Activated CD4-positive, alpha-beta T cell treated with anti-CD3 and anti-CD28 coated beads for 36 hours (primary cell): ENCODE data around the gene FNDC3A. TPM values are rescaled to one million over a fixed set of nuclear protein-coding genes. Genes with fewer than 3 reads are reported as not detected.

Experiments
- ATAC-seq: fragments of 200-7000 bp; cut with Tn5 transposase; one replicate; pipeline ENCODE4 v1.10.0; 2021; ENCODE audit warnings: mild to moderate bottlenecking, moderate library complexity
- CTCF ChIA-PET: fragments of 350-600 bp; sonication (Branson Sonifier 250); formaldehyde crosslinking; loops from one replicate; lab custom pipeline; 2021; ENCODE audit warnings: antibody characterized with exemption; lab: Charles Lee
- POLR2A ChIA-PET: fragments of 350-600 bp; sonication (Branson Sonifier 250); formaldehyde crosslinking; loops from one replicate; lab custom pipeline; 2021; ENCODE audit warnings: antibody characterized with exemption, inconsistent platforms; lab: Charles Lee
- DNase-seq: peaks from one replicate; pipeline ENCODE4 v3.0.0-alpha.2; 2020
- H3K27ac Mint-ChIP-seq: one replicate; pipeline ENCODE4 v1.8.0; 2021; ENCODE audit warnings: mixed read lengths
- H3K27me3 Mint-ChIP-seq: one replicate; pipeline ENCODE4 v1.8.0; 2021; ENCODE audit warnings: mixed read lengths
- H3K36me3 Mint-ChIP-seq: one replicate; pipeline ENCODE4 v1.8.0; 2021; ENCODE audit warnings: low read depth, mixed read lengths
- H3K4me1 Mint-ChIP-seq: one replicate; pipeline ENCODE4 v1.8.0; 2021; ENCODE audit warnings: mixed read lengths
- H3K4me3 Mint-ChIP-seq: one replicate; pipeline ENCODE4 v1.8.0; 2021; ENCODE audit warnings: mild to moderate bottlenecking, moderate library complexity, mixed read lengths
- H3K9me3 Mint-ChIP-seq: one replicate; pipeline ENCODE4 v1.8.0; 2021; ENCODE audit warnings: low read depth, mixed read lengths
- intact Hi-C, 2 experiments: fragments of 100-400 bp; cut with DNase I in 1 of 2; cut with micrococcal nuclease in 1 of 2; formaldehyde crosslinking; loops; one replicate each; pipeline versions ENCODE4 v1.14.2 to v1.15.1; 2022 to 2024; cut with DNase I, micrococcal nuclease
- total RNA-seq, 2 experiments: library from RNA; stranded (reverse); gene quantifications; one replicate each; pipeline ENCODE4 v1.2.3, GENCODE V29; 2021

Gene FNDC3A
- total RNA-seq, 2 experiments from 2014 or later = 20.8 to 26.9 TPM

DNA sequence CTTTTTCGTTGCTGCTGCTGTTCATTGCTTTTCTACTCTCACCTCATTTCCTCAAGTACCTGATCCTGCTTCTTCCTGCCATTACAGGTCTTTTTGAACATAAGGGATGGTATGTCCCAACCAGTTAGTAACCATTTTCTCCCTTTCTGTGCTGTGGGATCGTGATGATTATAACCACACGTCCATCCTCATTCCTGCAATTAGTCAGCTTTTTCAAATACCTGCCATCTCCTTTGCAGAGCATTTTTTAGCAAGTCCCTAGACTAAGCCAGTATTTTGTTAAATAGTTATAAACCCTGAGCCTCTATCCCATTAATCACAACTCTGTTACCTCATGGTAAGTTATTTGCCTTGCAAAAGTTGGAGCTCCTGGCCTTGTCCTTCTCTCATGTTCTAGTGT lies 109.2 kb downstream of the FNDC3A start:
- DNase-seq (no peak), ATAC-seq (no peak)
- Mint-ChIP-seq H3K27ac (no peak overlapping the region), H3K27me3 (no peaks in the 10 kb centered on the region), H3K4me1 (peaks cover 12% of the 10 kb centered on the region), H3K36me3 (peaks cover 29% of the 10 kb centered on the region), H3K4me3 (no peak overlapping the region), H3K9me3 (no peaks in the 10 kb centered on the region)
- ChIA-PET CTCF (interaction anchor here (0.6 kb wide), 1 partner anchor 359 kb away, joined by 3 read pairs; the partner anchor contains the start of gene CAB39L), POLR2A (no interaction called here)
- intact Hi-C loops = no loop called here

DNA sequence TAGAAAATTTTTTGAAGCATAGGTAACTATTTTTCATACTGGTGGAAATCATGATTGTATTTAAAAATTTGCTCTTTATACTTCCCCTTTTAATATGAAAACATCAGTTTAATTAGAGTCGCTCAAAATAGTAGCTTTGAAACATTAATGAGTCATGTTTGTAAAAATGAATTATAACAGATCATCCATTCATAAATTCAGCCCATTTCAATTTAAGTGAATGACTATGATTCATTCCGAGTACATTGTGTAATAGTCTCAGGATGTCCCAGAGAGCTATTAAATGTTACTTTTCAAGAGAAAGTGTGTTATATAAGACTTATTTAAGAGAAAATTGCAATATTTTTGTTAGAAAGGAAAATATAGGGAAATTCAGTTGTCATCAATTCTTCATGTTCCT lies 111.0 kb downstream of the FNDC3A start:
- CTCF ChIA-PET = interaction anchor here (0.6 to 1.3 kb wide), 2 partner anchors 8 to 27 kb away, joined by 3 to 4 read pairs; no protein-coding TSS in a partner anchor
- no peak overlapping the region for H3K4me3 Mint-ChIP-seq
- H3K27me3 Mint-ChIP-seq = no peaks in the 10 kb centered on the region
- H3K27ac Mint-ChIP-seq = no peak overlapping the region
- POLR2A ChIA-PET = no interaction called here
- ATAC-seq = no peak
- H3K36me3 Mint-ChIP-seq = peaks cover 21% of the 10 kb centered on the region
- peaks cover 8% of the 10 kb centered on the region for H3K4me1 Mint-ChIP-seq
- DNase-seq = no peak
- intact Hi-C loops = no loop called here
- no peaks in the 10 kb centered on the region for H3K9me3 Mint-ChIP-seq

DNA sequence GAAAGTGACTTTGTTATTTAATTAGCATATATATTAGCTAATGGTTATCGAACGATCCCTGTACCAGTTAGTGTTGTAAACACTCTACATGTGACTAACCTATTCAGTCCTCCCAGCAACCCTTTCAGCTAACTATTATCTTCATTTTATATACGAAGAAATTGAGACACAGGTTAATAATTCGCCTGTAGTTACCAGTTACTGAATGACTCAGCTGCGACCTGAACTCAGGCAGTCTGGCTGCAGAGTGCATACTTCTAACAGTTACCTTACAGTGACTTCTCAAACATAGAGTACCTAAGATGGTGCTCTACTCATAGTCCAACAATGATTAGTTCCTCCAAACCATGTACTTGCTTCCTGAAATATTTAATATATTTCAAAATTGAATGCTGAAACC lies 117.7 kb downstream of the FNDC3A start:
- DNase-seq (no peak), ATAC-seq (no peak)
- H3K27me3 Mint-ChIP-seq = no peaks in the 10 kb centered on the region
- H3K4me1 Mint-ChIP-seq = peaks cover 15% of the 10 kb centered on the region
- no peak overlapping the region for H3K27ac Mint-ChIP-seq
- H3K4me3 Mint-ChIP-seq = no peak overlapping the region
- ChIA-PET POLR2A (no interaction called here), CTCF (no interaction called here)
- peaks cover 15% of the 10 kb centered on the region for H3K36me3 Mint-ChIP-seq
- H3K9me3 Mint-ChIP-seq = no peaks in the 10 kb centered on the region
- intact Hi-C loops = no loop called here

DNA sequence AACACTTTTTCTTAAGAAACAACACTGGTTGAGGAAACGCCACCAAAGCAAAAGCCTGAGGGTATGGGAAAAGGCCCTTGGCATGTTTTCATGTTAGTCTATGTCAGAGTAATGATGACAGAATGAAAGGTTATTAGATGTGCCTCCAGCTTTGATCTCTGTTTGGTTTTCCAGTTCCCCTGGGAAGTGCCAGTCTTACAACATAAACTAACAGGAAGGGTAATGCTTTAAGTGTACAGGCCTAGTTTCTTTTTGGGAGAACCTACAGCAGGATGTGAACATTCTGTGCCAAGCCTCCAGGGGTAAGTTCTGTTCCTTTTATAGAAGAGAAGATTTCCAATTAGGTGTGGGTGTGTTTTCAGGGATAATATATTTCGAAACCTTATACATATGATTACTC lies 121.7 kb downstream of the FNDC3A start:
- H3K9me3 Mint-ChIP-seq = no peaks in the 10 kb centered on the region
- H3K4me3 Mint-ChIP-seq = no peak overlapping the region
- ATAC-seq (no peak), DNase-seq (no peak)
- no peaks in the 10 kb centered on the region for H3K27me3 Mint-ChIP-seq
- ChIA-PET CTCF (interaction anchor here (1.1 kb wide), 1 partner anchor 183 kb away, joined by 3 read pairs; no protein-coding TSS in a partner anchor), POLR2A (no interaction called here)
- peak overlapping the region; percentile 12 for H3K27ac Mint-ChIP-seq
- H3K4me1 Mint-ChIP-seq = peaks cover 21% of the 10 kb centered on the region
- intact Hi-C loops = no loop called here
- H3K36me3 Mint-ChIP-seq = no peaks in the 10 kb centered on the region

DNA sequence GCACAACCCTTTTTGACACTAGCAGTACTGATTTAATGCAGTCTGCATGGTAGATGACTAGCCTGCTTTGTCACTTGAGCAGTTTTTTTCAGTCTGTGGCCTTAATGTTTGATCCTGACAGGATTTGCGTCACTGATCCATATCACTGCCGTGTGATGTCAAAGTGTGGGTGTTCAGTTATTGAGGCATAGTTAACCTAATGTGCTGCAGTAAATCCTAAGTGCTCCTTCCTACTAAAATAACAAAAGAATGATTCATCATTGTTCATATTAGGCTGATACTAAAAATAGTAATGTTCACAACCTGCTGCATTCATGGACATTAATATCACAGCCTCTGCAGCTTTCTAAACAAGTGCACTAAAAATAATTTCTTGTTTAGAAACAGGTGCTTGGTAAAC lies 122.5 kb downstream of the FNDC3A start:
- DNase-seq (peak; percentile 16), ATAC-seq (peak; percentile 71)
- intact Hi-C loops = no loop called here
- Mint-ChIP-seq H3K36me3 (no peaks in the 10 kb centered on the region), H3K4me1 (peaks cover 21% of the 10 kb centered on the region), H3K4me3 (no peak overlapping the region), H3K27me3 (no peaks in the 10 kb centered on the region), H3K27ac (no peak overlapping the region), H3K9me3 (no peaks in the 10 kb centered on the region)
- ChIA-PET CTCF (no interaction called here), POLR2A (no interaction called here)

DNA sequence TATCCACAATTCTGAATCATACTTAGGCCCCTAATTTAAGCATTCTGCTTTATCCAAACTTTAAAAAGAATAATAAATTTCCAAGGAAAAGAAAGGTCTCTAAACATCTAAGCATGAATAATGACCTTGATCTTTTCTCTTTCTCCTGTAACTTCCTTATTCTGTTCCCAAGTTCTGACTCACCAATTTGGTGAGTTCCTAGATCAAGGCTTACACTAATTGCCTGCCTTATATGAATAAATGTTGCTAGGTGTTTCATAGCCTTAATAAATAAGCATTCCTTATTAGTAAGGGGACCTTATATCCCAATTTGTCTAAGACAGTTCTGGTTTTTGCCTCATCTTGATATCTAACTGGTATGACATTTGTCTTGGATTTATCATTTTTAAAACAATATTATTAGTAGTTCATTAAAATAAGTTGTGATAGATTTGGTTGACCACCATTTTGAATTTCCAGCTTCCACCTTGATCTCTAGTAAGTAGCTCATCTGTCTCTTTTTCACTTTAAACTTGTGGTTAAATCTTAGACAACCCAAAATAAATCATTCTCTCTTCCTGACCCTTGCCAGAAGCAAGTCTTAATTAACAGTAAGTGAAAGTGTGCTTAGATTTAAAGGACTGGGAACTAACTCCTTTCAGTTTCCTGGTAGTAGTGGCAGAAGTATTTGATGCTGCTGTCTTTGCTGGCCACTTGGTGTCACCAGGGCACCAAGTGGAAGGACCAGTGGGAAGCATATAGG lies 123.2 kb downstream of the FNDC3A start:
- ChIA-PET POLR2A (no interaction called here), CTCF (interaction anchor here (0.9 to 1.5 kb wide), 5 partner anchors 11 to 349 kb away, joined by 3 to 4 read pairs (median 3); no protein-coding TSS in a partner anchor)
- no peaks in the 10 kb centered on the region for H3K9me3 Mint-ChIP-seq
- H3K36me3 Mint-ChIP-seq = peaks cover 2% of the 10 kb centered on the region
- no peak overlapping the region for H3K4me3 Mint-ChIP-seq
- intact Hi-C loops = loop anchor here in 1 of 2 experiments (1.0 kb wide), 1 partner anchor 182 kb away; no protein-coding TSS in a partner anchor
- DNase-seq (no peak), ATAC-seq (no peak)
- no peak overlapping the region for H3K27ac Mint-ChIP-seq
- peaks cover 21% of the 10 kb centered on the region for H3K4me1 Mint-ChIP-seq
- no peaks in the 10 kb centered on the region for H3K27me3 Mint-ChIP-seq

DNA sequence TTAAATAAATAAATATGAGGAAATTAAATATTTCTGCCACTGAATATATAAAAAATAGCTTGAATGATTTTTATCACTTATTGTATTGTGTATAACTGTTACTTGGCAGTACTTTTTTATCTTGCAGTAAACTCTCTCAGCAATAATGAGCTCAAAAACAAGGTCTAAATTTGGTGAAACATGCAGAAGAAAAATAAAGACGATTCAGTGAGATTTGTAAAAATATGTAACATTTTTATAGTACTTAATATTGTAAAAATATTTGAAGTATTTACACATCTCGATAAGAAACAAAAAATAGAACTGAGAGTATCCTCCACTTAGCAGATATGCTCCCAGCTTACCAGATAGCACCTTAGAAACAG lies 123.8 kb downstream of the FNDC3A start:
- POLR2A ChIA-PET = no interaction called here
- intact Hi-C loops = loop anchor here in 1 of 2 experiments (1.0 kb wide), 1 partner anchor 182 kb away; no protein-coding TSS in a partner anchor
- ATAC-seq = no peak
- CTCF ChIA-PET = interaction anchor here (0.9 to 1.5 kb wide), 5 partner anchors 11 to 349 kb away, joined by 3 to 4 read pairs (median 3); no protein-coding TSS in a partner anchor
- peaks cover 3% of the 10 kb centered on the region for H3K36me3 Mint-ChIP-seq
- no peak overlapping the region for H3K4me3 Mint-ChIP-seq
- DNase-seq = no peak
- no peak overlapping the region for H3K27ac Mint-ChIP-seq
- H3K9me3 Mint-ChIP-seq = no peaks in the 10 kb centered on the region
- peaks cover 21% of the 10 kb centered on the region for H3K4me1 Mint-ChIP-seq
- H3K27me3 Mint-ChIP-seq = no peaks in the 10 kb centered on the region

DNA sequence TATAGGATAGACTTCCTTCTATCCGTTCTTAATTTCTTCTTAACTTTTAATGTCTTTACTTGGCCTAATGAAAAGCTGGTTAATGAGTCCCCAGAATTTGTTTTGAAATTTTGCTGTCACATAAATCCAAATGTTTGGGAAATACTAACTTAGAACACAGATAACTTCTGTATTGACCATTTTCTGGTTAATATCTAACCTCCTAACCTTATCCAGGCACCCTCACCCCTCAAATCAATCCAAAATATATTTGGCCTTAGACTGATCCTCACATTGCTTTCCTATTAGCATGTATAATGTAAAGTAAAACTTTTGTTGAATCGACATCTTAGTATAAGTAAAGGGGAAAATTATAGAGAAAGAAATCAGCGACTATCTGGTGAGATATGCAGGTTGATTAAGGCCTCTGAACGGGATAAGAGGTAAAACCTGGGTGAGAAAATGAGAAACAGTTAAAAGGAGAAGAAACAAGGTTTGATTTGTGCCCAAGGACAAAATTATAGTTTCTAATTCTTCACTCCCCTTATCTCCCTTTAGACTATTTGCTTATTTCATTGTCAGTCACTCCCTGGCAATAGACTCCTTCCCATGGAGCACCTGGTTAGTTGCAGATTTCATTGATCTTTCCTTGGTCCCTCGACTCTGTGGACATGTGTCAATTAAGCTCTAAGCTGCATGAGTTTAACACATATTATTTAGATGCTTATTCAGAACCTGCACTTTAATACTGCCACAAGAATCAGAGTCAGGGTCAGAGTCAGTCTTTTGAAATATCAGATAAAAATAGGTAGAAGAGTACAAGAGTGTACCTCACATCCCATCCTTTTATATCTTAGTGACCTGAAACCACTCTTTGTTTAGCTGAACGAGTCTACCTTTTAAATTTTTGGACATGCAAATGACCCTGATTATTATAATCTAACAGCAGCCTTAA lies 125.2 kb downstream of the FNDC3A start:
- POLR2A ChIA-PET = no interaction called here
- intact Hi-C loops = no loop called here
- no peak overlapping the region for H3K4me3 Mint-ChIP-seq
- ATAC-seq (no peak), DNase-seq (no peak)
- CTCF ChIA-PET = interaction anchor here (0.7 to 1.5 kb wide), 4 partner anchors 80 to 199 kb away, joined by 3 to 4 read pairs (median 3); no protein-coding TSS in a partner anchor
- no peaks in the 10 kb centered on the region for H3K9me3 Mint-ChIP-seq
- peaks cover 3% of the 10 kb centered on the region for H3K36me3 Mint-ChIP-seq
- no peaks in the 10 kb centered on the region for H3K27me3 Mint-ChIP-seq
- H3K4me1 Mint-ChIP-seq = peaks cover 22% of the 10 kb centered on the region
- H3K27ac Mint-ChIP-seq = no peak overlapping the region

DNA sequence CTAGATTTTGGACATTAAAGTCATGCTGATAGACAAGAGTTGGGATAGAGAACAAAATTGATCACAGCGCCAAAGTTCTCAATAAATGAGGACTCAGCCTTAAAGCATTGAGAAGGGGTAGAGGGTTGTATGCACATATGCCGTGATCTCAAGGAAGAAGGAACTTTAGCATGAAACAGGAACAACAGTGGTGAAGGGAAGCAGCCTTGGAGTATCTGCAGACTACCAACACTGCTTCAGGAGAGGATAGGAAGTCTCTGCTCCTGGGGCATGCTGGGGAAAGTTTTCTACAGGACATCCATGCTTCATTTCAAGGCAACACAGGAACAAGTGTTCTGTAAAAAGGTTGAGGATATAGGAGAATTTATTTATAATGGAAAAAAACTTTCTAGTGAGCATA lies 132.5 kb downstream of the FNDC3A start:
- POLR2A ChIA-PET = no interaction called here
- CTCF ChIA-PET = no interaction called here
- no peak overlapping the region for H3K27ac Mint-ChIP-seq
- H3K4me3 Mint-ChIP-seq = no peak overlapping the region
- peaks cover 3% of the 10 kb centered on the region for H3K36me3 Mint-ChIP-seq
- intact Hi-C loops = no loop called here
- no peak for DNase-seq
- ATAC-seq = no peak
- H3K9me3 Mint-ChIP-seq = no peaks in the 10 kb centered on the region
- peaks cover 10% of the 10 kb centered on the region for H3K4me1 Mint-ChIP-seq
- H3K27me3 Mint-ChIP-seq = no peaks in the 10 kb centered on the region

DNA sequence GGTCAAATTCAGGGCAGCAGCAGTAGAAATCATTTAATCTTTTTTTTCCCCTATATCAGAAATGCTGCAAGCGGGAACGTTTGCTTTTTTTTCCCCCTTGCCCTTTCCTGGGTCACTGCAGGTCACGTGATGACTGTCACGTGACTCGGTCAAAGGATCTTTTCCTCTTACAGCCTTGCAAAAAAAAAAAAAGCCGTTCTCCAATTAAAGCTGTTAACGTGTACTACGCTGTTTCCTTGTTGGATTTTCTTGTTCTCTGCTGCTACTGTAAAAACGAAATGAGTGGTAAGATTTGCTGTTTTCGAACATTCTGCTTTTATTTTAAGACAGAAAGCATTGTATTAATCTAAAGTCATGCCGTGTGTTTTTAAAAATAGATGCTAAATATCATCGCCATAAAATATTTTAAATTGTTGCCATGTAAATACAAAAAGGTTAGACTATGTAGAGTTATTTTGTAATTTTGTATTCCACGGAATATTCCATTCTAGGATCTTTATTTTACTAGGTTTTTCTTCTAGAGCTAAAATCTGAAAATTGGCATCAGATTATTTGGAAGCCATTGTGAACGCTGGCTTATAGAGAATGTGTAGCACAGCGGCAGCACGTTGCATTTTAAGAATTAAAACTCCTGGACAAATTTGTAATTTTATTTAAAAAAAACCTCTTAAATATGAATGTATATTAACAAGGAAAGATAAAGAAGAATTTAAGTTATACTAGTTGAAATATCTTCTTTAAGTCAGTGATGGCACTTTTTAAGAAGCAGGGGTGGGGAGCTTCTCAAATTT lies 134.6 kb downstream of the FNDC3A start:
- CTCF ChIA-PET = interaction anchor here (0.6 to 1.1 kb wide), 5 partner anchors 11 to 492 kb away, joined by 3 to 5 read pairs (median 3); partner anchors contain the start of gene FNDC3A
- Mint-ChIP-seq H3K27ac (peak overlapping the region; percentile 86), H3K27me3 (no peaks in the 10 kb centered on the region), H3K4me3 (peak overlapping the region; percentile 85), H3K36me3 (peaks cover 2% of the 10 kb centered on the region), H3K9me3 (no peaks in the 10 kb centered on the region), H3K4me1 (peaks cover 25% of the 10 kb centered on the region)
- intact Hi-C loops = loop anchor here (1.0 to 5.0 kb wide), 5 partner anchors 133 to 332 kb away; partner anchors contain the start of genes FNDC3A (in 2 of the 2), CAB39L (in 1 of the 2) and SETDB2 (in 1 of the 2)
- DNase-seq (peak; percentile 87), ATAC-seq (peak; percentile 79)
- POLR2A ChIA-PET = interaction anchor here (1.4 kb wide), 1 partner anchor 578 kb away, joined by 4 read pairs; the partner anchor contains the start of gene RCBTB2
